WTC11 (cell line): ENCODE data around the gene TMEM179B.

Experiments
- CTCF ChIP-seq: fragments of 200-600 bp; IDR thresholded peaks from 2 replicates; pipeline ENCODE4 v1.8.0; 2022; ENCODE audit warnings: antibody characterized with exemption
- FOXK1 ChIP-seq: sonication (generic); formaldehyde crosslinking; IDR thresholded peaks from 2 replicates; pipeline ENCODE4 v1.8.0; 2022; ENCODE audit warnings: mild to moderate bottlenecking, moderate library complexity, missing genetic modification reagents
- JUN ChIP-seq: sonication (generic); formaldehyde crosslinking; IDR thresholded peaks from 2 replicates; pipeline ENCODE4 v1.8.0; 2023; ENCODE audit warnings: mild to moderate bottlenecking, missing genetic modification reagents
- NR3C1 ChIP-seq: sonication (generic); formaldehyde crosslinking; conservative IDR thresholded peaks from 2 replicates; pipeline ENCODE4 v1.8.1; 2023; ENCODE audit warnings: low read depth, mild to moderate bottlenecking, missing genetic modification reagents
- PRDM15 ChIP-seq: sonication (generic); formaldehyde crosslinking; IDR thresholded peaks from 2 replicates; pipeline ENCODE4 v1.8.0; 2022; ENCODE audit warnings: missing genetic modification reagents
- SP1 ChIP-seq: sonication (generic); formaldehyde crosslinking; conservative IDR thresholded peaks from 2 replicates; pipeline ENCODE4 v1.8.1; 2022; ENCODE audit warnings: missing genetic modification reagents
- TCF7 ChIP-seq: sonication (generic); formaldehyde crosslinking; IDR thresholded peaks from 2 replicates; pipeline ENCODE4 v1.8.0; 2022; ENCODE audit warnings: mild to moderate bottlenecking, low read depth, missing genetic modification reagents, moderate library complexity
- TF ChIP-seq, protein P1 (sequence below): sonication (generic); formaldehyde crosslinking; IDR thresholded peaks from 2 replicates; pipeline ENCODE4 v1.8.1; 2022; ENCODE audit warnings: low read depth, missing genetic modification reagents, borderline replicate concordance
- TF ChIP-seq, protein P2 (sequence below): sonication (generic); formaldehyde crosslinking; IDR thresholded peaks from 2 replicates; pipeline ENCODE4 v1.8.1; 2023; ENCODE audit warnings: mild to moderate bottlenecking, moderate library complexity, missing genetic modification reagents

DNA sequence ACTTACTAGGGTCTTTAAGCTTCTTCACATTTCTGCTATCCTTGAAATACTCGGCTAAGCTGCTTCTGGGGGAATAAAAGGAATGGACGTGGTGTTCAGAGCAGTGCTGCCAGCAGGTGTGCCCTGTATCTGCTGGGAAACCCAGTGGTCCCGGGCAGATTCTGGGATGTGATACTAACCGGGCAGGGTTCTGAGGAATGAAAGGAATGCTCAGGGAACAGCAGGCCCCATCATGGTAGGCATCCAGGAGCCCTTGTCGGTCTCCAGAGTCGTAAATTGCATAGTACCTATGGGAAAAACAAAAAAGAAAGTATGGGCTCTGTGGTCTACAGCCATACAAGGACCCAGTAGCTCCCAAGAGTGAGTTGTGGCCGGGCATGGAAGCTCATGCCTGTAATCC is 9.1 kb downstream of the TMEM179B start:
- TF ChIP-seq, protein P1, sequence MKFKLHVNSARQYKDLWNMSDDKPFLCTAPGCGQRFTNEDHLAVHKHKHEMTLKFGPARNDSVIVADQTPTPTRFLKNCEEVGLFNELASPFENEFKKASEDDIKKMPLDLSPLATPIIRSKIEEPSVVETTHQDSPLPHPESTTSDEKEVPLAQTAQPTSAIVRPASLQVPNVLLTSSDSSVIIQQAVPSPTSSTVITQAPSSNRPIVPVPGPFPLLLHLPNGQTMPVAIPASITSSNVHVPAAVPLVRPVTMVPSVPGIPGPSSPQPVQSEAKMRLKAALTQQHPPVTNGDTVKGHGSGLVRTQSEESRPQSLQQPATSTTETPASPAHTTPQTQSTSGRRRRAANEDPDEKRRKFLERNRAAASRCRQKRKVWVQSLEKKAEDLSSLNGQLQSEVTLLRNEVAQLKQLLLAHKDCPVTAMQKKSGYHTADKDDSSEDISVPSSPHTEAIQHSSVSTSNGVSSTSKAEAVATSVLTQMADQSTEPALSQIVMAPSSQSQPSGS (CRISPR knock-in tag) = no peak
- no peak for TF ChIP-seq CTCF
- TF ChIP-seq SP1 (CRISPR knock-in tag) = no peak
- no peak for TF ChIP-seq NR3C1 (CRISPR knock-in tag)
- no peak for TF ChIP-seq FOXK1
- no peak for TF ChIP-seq TCF7
- no peak for TF ChIP-seq JUN
- TF ChIP-seq, protein P2, sequence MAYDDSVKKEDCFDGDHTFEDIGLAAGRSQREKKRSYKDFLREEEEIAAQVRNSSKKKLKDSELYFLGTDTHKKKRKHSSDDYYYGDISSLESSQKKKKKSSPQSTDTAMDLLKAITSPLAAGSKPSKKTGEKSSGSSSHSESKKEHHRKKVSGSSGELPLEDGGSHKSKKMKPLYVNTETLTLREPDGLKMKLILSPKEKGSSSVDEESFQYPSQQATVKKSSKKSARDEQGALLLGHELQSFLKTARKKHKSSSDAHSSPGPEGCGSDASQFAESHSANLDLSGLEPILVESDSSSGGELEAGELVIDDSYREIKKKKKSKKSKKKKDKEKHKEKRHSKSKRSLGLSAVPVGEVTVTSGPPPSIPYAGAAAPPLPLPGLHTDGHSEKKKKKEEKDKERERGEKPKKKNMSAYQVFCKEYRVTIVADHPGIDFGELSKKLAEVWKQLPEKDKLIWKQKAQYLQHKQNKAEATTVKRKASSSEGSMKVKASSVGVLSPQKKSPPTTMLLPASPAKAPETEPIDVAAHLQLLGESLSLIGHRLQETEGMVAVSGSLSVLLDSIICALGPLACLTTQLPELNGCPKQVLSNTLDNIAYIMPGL = no peak
- TF ChIP-seq PRDM15 (CRISPR knock-in tag) = no peak
